ENCODE data around the gene ZBTB34. TPM values are rescaled to one million over a fixed set of nuclear protein-coding genes. Genes with fewer than 3 reads are reported as not detected.

ZBTB34 gene
- total RNA-seq, 1 experiment from 2014 or later, result 4.0 TPM

DNA sequence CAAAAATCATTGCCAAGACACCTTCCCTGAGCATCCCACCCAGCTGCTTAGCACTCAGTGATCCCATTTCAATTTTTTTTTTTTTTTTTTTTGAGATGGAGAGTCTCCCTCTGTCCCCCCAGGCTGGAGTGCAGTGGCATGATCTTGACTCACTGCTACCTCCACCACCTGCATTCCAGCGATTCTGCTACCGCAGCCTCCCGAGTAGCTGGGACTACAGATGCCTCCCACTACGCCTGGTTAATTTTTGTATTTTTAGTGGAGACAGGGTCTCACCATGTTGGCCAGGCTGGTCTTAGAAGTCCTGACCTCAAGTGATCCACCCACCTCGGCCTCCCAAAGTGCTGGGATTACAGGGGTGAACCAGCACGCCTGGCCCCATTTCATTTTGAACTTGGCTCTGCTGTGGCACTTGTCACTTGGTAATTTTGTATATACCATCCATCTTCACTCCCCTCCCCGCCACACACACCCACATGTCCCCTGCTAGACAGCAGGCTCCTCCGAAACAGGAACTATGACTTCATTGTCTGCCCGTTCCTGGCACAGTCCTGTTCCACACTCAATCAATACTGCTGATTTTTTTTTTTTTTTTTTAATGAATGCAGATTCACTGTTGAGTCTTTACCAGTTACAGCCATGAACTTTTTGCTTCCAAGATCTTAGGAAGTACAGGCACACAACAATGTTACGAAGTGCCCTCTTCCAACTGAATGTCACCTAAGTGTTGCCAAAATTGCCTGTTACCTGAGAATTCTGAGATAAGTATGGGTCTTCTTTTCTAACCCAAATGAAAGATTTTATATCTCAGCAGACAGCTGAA, 17.3 kb upstream of the ZBTB34 start:
- no peak for DNase-seq (ENCODE audit: low read depth)

DNA sequence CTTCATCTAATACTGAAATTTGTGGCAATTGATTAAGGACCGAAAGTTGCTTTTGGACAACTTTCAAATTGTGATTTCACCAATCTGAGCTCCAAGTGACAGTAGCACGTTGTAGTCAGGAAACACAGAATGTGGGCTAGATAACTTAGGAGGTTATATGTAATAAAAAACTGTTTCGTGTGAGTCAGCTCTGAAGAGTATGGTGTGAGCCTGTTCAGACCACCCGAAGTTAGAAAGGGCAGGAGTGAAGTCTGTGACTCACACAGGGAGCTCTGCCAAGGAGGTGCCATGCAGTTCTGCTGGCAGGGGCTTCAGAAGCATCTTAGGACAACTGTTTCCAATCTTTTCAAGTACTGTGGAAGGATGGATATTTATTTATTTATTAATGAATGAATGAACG, 16.4 kb upstream of the ZBTB34 start:
- peak; percentile 82 for DNase-seq (ENCODE audit: low read depth)

DNA sequence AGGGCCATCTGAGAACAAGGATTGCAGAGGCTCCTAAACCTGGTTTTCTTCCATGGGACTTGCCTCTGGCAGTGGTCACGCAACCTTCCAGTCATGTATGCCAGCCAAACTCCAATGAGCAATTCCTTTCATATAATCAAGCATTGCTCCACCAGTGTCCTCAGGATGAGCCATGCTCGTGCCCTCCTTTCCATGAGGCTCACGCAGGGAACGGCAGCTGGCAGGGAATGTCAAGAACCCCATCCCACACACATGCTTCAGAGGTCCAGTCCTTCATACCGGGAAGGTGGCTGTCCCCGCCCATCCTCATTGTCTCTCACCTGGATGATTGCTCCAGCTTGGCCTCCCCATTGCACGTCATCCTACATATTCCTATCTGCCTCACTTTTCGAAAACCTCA, 13.4 kb upstream of the ZBTB34 start:
- DNase-seq (ENCODE audit: low read depth), result no peak

DNA sequence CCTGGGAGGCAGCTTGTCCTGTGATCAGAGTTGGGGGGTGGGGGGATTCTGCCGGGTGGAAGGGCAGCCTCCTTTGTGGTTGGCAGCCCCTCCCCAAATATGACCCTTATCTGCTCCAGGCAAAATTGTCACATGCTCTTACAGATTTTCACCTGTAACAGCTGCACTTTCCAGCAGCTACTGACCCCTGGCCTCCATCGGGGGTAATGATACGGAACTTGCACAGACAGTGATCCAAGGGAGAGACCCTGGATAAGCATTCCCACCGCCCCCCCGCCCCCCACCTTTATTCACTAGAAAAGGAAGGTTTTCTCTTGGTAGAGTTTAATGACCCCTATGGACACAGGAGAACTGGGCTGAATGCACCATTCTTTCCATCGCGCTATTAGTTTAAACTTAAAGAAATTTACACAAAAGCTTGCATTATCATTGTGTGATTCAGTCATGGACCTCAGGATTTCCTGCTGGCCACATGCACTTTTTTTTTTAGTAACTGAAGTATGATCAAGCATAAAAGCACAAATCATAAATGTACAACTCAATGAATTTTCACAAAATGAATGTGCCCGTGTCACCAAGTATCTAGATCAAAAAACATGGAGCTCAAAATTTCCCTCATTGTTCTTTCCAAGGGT, 10.7 kb upstream of the ZBTB34 start:
- no peak for DNase-seq (ENCODE audit: low read depth)

DNA sequence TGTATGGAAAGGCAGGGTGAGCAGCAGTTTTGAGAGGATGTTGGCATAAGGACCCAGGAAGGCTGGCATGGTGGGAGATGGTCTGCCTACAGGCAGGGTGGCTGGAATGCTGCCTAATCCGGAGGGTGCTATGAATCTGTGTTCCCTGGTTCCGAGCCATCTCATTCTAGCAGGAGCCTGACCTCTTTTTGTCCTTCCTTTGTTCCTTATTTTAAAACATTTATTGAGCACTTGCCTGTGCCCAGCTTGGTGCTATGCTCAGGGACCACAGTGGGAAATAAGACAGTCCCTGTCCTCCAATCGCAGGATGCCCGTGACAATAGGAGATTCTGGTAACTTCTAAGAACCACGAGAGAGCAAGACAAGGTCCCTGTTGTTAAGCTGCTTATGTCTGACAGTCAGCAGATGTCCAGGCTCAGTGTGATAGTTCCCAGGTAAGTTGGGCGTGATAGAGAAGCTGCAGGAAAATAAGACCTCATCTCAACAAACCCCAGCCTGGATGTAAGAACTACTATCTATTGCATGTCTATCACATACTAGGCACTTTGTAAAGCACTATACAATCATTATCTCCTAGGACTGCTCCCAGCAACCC, 9.1 kb upstream of the ZBTB34 start:
- no peak for DNase-seq (ENCODE audit: low read depth)

DNA sequence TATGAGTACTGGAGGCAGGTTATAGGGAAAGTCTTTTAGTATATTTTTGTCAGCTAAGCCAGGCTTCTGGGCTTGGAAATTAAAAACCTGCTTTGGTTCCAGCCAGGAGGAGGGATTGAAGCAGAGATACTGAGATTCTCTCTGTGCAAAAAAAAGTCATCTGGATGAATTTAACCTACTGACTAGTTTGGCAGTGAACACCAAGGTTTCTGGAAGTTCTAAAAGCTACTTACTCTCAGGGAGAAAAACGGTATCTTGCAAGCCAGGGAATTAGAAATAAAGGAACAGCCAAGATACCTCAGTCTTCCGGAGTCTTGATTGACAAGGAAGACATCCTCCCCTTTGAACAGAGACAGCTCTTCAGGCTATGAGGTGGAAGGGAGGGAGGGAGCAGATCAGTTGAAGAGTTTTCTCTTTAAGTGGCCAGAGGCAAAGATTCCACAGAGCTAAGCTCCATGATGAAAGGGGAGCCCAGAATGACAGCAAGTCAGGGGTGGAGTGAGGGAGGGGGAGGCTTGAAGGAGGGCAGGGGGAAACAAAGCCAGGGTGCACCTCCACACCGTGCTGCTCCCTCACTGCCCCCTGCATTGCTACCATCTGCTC, 8.3 kb upstream of the ZBTB34 start:
- no peak for DNase-seq (ENCODE audit: low read depth)

DNA sequence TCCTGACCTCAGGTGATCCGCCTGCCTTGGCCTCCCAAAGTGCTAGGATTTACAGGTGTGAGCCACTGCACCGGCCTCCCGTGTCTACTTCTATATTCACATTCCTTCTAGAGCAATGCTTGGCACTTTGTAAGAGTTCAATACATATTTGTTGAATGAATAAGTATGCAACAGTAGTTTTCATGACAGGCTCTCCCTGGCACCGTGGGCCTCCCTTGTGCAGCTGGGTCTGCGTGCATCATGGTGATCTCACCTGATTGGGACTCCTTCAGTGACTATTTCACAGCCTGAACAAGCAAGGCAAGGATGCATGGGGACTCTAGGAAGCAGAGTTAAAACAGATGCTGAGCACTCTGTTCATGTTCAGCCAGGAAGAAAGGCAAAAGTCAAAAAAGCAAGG, 6.8 kb upstream of the ZBTB34 start:
- DNase-seq (ENCODE audit: low read depth), result no peak

GRCh38 chr9:126854734-126855133, 5.7 kb upstream of the ZBTB34 start:
- DNase-seq (ENCODE audit: low read depth), result no peak

- no peak for DNase-seq (ENCODE audit: low read depth)
Observed at GRCh38 chr9:126856326-126856877, 4.0 kb upstream of the ZBTB34 start.

DNA sequence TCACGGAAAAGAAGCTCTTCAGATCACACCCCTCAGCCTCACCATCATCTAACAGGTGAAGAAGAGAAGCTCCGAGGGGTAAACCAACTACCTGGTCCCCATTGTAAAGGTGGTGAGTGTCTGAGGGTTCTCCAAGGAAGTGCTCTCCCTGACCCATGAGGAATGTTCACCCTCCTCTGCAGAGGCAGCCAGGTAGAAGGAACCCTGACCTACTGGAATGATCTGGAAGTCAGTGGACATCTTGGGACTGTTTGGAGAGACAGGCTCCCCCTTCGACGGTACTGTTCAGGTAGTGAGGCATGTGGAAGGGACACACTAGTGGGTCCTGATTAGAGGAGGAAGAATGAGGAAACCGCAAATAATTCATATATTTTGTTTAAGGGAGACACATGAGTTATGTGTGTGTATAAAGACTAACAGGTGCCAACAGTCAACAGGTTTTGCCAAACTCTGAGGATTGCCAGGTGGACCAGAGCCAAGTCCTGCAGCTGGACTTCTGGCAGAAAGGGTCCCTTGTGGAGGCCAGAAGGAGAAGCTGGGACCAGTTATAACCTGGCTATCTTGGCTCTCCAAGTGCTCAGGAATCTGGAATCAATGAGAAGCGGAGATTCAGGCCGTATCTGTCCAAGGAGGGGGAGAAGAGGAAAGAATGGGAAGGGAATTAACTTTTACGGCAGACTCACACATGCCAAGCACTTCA, 3.0 kb upstream of the ZBTB34 start:
- no peak for DNase-seq (ENCODE audit: low read depth)

DNA sequence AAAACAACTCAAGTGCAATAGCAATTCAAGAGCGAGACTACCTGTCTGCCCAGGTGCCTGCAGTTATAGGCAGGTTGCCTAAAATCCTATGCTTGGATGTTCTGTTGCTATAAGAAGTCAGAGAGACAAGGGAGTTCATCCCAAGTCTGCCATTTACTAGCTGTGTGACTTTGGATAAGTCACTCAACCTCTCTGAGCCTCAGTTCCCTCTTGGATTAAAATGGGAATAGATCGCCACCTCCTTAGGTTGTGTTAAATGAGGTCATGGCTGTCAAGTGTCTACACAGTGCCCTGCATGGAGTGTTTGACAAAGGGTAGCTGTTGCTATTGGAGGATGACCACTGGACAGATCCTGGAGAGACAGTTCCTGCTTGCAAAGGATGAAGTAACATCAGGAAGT, 1.3 kb upstream of the ZBTB34 start:
- DNase-seq (ENCODE audit: low read depth), result no peak

DNA sequence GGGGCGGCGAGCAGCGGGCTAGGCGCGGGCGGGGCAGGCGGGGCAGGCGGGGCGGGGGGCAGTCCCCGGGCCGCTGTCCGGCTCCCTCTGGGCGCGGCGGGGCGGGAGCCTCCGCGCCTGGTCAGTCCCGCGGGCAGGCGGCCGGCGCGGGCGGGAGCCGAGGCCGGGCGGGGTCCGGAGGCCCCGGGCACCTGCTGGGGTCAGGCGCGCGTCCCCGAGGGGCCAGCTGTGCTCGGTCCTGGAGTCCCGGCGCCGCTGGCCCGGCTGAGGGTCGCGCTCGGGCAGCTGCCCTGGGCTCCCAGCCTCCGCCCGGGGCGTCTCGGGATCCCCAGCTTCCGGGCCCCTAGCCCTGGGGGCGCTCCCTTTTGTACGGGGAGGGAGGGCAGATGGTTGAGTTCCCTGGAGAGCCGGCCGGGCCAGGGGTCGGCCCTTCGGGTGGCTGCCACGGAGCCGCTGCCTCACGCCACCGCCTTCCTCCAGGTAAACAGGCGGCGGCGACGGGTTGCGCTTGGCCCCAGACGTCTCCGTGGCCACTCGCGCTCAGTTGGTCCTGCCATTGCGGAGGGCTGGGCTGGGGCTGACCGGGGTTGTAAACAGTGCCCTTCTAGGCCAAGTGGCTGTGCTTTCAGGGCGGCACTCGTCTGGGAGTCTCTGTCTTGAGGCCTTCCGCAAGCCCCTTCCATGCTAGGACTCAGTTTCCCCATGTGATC, 473 bp downstream of the ZBTB34 start:
- peak; percentile 13 for DNase-seq (ENCODE audit: low read depth)

DNA sequence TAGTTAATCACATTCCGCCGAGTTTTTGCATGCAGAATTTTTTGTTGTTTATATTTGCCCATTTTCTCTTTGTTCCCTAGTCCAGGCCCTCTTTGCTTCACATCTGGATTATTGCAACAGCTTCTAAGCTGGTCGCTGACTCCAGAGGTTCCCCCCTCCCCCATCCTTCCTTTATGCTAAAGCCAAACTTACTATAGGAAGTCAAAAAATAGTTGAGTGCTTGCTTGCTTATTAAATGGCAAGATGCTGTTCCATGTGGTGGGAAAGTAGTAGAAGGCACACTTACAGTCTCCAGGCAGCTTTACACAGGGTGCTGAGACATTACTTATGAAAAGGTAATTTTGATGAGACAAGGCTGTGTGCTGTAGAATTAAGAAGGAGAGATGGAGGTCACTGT, 1.3 kb downstream of the ZBTB34 start:
- peak; percentile 15 for DNase-seq (ENCODE audit: low read depth)

- no peak for DNase-seq (ENCODE audit: low read depth)
Observed at GRCh38 chr9:126862104-126862761, 1.8 kb downstream of the ZBTB34 start.

DNA sequence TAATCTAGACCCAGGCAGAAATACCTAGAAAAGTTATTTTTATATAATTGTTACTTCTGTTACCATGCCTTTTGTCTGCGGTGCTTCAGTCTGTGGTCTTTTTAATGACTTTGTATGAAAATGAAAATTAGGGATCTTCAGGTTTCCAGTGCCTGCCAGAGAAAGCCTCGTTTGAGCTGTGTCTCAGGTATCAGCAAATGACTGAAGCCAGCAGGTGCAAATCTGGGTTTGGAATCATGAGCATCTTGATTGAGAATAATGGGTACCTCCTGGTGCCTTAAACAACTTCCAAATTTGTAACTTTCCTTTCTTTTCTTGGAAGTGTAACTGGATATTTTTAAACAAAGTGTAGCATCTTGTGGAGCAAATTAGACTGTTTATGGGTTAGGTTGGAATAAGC, 4.3 kb downstream of the ZBTB34 start:
- DNase-seq (ENCODE audit: low read depth), result no peak

DNA sequence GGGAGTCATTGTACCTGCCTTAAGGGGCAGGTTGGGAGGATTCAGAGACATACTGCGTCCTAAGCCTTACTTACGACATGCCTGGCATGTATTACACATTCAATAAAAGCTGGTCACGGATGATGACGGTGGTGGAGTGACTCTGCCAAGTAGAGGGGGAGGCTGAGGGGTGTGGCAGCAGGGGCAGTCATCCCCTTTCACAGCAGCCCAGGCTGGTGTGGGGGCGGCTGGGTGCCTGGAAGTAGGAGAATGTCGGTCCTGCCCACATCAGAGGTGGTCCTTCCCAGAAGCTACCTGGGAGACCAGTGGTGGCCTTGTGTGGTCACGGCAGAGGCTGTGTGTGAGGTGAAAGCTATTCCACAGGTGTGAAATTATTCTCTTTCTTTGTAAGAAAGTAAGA, 8.9 kb downstream of the ZBTB34 start:
- no peak for DNase-seq (ENCODE audit: low read depth)

GRCh38 chr9:126872516-126872915, 12.1 kb downstream of the ZBTB34 start:
- DNase-seq (ENCODE audit: low read depth), result no peak

- DNase-seq (ENCODE audit: low read depth), result no peak
Observed at GRCh38 chr9:126874546-126875314, 14.3 kb downstream of the ZBTB34 start.

- no peak for DNase-seq (ENCODE audit: low read depth)
Observed at GRCh38 chr9:126875756-126876510, 15.5 kb downstream of the ZBTB34 start.
